C4-2B (cell line): Measurements from ENCODE around the gene OR7G3.

ENCODE experiments used
- H3K27ac ChIP-seq: fragments of 450-650 bp; 2 replicates; pipeline ENCODE4 v1.5.1; 2017
- CTCF ChIP-seq: fragments of 450-650 bp; conservative IDR thresholded peaks from 2 replicates; pipeline ENCODE4 v1.5.1; 2017; ENCODE audit warnings: mild to moderate bottlenecking
- ZFX ChIP-seq: fragments of 450-650 bp; IDR thresholded peaks from 2 replicates; pipeline ENCODE4 v1.6.1; 2017

The OR7G3 gene

GRCh38 chr19:9109959-9110358 lies 16.8 kb downstream of the OR7G3 start:
- no peak for TF ChIP-seq ZFX
- H3K27ac ChIP-seq, result no peak overlapping the region

GRCh38 chr19:9107375-9107774 lies 19.4 kb downstream of the OR7G3 start, which contains the start of gene OR7G2:
TSS of gene OR7G2 (minus strand) at chr19:9107475. CDS start at chr19:9103243, 4,232 bp downstream.
- H3K27ac ChIP-seq, result no peak within 1 kb of the TSS

GRCh38 chr19:9086761-9087160 lies 40.0 kb downstream of the OR7G3 start, which contains the start of gene OR1M1:
TSS of gene OR1M1 (plus strand) at chr19:9087061. CDS start at chr19:9093245, 6,184 bp downstream.
- H3K27ac ChIP-seq, result no peak within 1 kb of the TSS
- TF ChIP-seq ZFX (no peak), CTCF (no peak)

More at GRCh38 chr19:9107375-9107774, 19.4 kb downstream of the OR7G3 start, which contains the start of gene OR7G2:
- no peak for TF ChIP-seq CTCF
- no peak for TF ChIP-seq ZFX

GRCh38 chr19:9078651-9079050 lies 48.1 kb downstream of the OR7G3 start:
- H3K27ac ChIP-seq, result no peak overlapping the region
- TF ChIP-seq CTCF (no peak), ZFX (no peak)

GRCh38 chr19:9076901-9077300 lies 49.8 kb downstream of the OR7G3 start:
- no peak overlapping the region for H3K27ac ChIP-seq
- TF ChIP-seq CTCF (no peak), ZFX (no peak)
